ENCODE results near the gene RAG1.

The RAG1 gene

DNA sequence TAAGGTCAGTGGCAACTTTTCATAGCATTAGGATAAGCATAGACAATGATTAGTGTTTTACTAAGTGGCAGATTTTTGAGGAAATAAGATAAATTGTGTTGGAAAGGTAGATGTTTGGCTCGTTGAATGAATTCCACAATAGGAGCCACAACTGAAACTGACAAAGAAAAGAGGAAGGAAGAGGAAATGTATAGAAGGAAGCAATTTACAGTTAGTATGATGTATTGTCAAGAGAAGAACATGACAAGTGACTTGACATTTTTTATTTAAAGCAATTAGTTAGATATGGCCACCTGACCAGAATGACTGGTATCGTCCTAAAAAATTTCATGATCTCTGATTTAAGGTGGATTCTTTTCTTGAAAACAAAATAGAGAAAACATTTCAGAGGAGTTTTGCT lies 33.3 kb downstream of the RAG1 start:
- TF ChIP-seq, protein P1, sequence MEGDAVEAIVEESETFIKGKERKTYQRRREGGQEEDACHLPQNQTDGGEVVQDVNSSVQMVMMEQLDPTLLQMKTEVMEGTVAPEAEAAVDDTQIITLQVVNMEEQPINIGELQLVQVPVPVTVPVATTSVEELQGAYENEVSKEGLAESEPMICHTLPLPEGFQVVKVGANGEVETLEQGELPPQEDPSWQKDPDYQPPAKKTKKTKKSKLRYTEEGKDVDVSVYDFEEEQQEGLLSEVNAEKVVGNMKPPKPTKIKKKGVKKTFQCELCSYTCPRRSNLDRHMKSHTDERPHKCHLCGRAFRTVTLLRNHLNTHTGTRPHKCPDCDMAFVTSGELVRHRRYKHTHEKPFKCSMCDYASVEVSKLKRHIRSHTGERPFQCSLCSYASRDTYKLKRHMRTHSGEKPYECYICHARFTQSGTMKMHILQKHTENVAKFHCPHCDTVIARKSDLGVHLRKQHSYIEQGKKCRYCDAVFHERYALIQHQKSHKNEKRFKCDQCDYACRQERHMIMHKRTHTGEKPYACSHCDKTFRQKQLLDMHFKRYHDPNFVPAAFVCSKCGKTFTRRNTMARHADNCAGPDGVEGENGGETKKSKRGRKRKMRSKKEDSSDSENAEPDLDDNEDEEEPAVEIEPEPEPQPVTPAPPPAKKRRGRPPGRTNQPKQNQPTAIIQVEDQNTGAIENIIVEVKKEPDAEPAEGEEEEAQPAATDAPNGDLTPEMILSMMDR (IDR thresholded peaks at IDR 0.05; ENCODE audit: insufficient read depth, low read depth, low read length, missing control alignments), result no peak
- no peak overlapping the region for H3K4me3 ChIP-seq (ENCODE audit: low read length)
- DNase-seq (ENCODE audit: low read depth), result no peak

DNA sequence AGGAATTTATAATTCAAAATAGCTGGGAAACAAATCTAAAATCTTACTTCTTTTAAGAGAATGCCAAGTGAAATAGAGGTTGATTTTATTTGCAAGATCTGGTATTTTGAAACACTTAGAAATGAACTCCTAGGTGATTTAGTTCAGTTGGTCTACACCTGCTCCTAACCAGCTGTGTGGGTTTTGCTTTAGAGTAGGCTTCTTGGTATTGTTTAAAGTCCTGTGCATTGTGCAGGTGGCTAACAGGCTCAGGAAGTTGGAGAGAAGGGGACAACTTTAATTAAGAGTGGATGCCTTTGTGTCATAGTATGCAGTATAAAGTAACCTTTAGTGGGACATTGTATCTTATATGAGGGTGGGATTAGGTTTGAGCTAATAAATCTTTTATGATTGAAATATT lies 34.3 kb downstream of the RAG1 start:
- no peak for DNase-seq (ENCODE audit: low read depth)
- TF ChIP-seq, protein P1 (IDR thresholded peaks at IDR 0.05; ENCODE audit: insufficient read depth, low read depth, low read length, missing control alignments), result no peak
- H3K4me3 ChIP-seq (ENCODE audit: low read length), result no peak overlapping the region

DNA sequence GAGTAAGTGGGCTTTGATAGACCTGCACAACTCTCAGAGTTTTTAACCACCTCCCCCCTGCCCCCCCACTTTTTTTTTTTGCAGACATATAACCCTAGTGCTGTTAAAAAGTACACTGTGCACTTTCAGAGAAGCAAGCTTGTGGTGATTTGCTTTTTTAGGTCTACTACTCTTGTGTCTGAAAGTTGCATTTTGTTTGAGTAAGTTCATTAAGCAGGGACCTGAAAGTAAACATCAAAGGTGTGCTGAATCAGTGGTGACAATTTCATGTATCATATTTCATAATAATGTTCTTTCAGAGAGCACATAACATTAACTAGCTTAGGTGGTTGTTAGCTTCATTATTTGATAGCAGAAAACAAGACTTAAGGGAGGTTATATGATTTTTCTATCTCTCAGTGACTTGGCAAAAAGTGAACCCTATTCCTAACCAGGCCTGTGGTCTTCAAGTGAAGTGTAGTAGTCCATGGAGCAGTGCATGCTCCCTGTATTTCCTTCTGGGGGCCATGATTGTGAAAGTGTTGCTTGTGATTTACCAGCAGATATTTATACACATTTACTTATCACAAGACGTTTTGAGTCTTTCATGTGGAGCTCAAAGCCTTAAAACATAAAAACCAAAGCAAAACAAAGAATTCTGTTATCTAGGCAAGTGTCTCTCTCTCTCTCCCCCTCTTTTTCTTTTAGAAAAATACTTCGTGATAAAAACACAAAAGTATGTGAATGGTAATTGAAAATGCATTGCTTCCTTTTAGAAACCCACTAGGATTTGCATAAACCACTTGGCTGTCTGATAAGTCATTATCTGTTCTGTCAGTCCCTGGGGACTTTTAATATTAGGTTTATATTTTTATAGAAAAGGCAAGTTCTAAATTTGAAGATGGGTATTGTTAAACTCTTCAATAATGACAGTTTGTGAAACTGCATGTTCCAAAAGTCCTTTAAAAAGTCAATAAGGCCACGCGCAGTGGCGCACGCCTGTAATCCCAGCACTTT lies 37.7 kb downstream of the RAG1 start:
- no peak overlapping the region for H3K4me3 ChIP-seq (ENCODE audit: low read length)
- DNase-seq (ENCODE audit: low read depth), result no peak
- TF ChIP-seq, protein P1 (IDR thresholded peaks at IDR 0.05; ENCODE audit: insufficient read depth, low read depth, low read length, missing control alignments), result no peak

DNA sequence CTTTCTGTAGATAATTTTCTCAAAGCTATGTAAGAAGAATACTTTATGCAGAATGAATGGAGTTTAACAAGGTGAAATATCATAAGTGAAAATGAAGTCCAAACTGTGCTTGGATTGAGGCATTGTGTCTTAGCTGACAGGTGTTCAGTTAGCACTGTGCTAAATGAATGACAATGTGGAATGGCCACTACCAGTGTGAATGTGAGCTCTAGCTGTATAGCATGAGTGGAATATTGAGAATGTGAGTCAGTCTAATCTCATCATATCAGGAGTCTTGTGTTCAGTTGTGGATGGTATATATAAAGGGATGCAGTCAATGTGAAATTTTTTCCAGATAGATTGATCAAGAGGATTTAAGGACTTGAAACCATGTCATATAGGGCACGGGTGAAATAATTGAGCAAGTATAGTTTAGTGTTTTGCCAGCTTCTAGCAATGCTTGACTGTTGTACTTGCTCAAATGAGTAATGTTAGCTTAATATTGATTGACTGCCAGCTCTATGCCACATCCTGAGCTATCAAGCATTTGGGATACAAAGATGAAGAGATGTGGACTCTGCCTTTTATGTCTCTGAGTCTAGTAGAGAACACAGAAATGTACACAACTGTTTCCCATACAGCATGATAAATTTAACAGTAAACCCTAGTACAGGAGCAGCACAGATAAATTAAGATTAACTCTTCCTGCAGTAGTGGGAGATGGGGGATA lies 40.8 kb downstream of the RAG1 start:
- H3K4me3 ChIP-seq (ENCODE audit: low read length), result no peak overlapping the region
- no peak for DNase-seq (ENCODE audit: low read depth)
- TF ChIP-seq, protein P1 (IDR thresholded peaks at IDR 0.05; ENCODE audit: insufficient read depth, low read depth, low read length, missing control alignments), result no peak

DNA sequence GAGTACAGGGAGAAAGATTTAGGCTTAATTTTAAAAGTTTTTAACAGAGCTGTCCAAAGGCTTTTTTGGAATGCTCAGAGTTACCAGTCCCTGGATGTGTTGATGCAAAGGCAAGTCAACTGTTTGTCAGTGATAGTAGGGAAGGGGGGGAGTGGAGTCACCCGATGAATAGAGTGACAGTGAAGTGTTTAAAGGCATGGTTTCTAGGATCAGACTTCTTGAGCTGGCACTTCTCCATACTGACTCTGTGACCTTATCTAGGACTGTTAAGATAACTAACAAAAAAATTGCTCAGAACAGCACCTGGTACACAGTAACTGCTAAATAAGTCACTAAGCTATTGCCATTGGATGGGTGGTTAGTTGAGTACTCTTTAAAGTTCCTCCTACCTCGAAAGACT lies 41.6 kb downstream of the RAG1 start:
- H3K4me3 ChIP-seq (ENCODE audit: low read length), result no peak overlapping the region
- DNase-seq (ENCODE audit: low read depth), result no peak
- TF ChIP-seq, protein P1 (IDR thresholded peaks at IDR 0.05; ENCODE audit: insufficient read depth, low read depth, low read length, missing control alignments), result no peak

DNA sequence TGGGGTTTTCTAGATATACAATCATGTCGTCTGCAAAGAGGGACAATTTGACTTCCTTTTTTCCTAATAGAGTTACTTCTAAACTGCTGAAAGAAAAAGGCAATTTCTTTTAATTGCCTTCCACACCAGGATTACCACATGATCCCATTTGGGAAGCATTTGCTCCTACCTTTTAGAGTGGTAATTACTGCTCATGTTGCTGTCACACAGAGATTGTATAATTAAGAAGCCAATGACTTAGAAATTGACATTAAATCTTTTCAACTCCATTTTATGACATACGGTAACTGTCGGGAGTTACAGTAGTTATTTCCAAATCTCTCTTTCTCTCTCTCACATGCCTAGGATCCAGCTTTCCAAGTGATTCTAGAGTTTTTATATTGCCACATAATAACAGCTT lies 48.0 kb downstream of the RAG1 start:
- TF ChIP-seq, protein P1 (IDR thresholded peaks at IDR 0.05; ENCODE audit: insufficient read depth, low read depth, low read length, missing control alignments), result no peak
- DNase-seq (ENCODE audit: low read depth), result no peak
- H3K4me3 ChIP-seq (ENCODE audit: low read length), result no peak overlapping the region
